ENCODE data around the gene C19orf67.
"Not testable (repeated sequence)": the region's sequence is repeated elsewhere in the genome, so short reads cannot be mapped to it uniquely, and the experiment has no call there.

The C19orf67 gene

DNA sequence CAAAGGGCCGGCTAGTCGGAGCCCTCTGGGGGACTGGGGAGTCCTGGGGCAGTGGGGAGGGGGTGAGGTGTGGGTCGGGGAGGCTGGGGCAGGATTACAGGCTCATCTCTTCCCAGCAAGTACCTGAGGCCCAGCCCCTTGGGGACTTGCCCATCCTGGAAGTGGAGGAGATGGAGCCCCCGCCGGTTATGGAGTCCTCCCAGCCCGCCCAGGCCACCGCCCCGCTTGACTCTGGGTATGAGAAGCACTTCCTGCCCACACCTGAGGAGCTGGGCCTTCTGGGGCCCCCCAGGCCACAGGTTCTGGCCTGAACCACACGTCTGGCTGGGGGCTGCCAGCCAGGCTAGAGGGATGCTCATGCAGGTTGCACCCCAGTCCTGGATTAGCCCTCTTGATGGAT lies 33.6 kb downstream of the C19orf67 start:
- no peak for DNase-seq (ENCODE audit: low read depth)
- no peak overlapping the region for H3K4me3 ChIP-seq (replicated peaks; ENCODE audit: low read depth, low read length)
- TF ChIP-seq, protein P1, sequence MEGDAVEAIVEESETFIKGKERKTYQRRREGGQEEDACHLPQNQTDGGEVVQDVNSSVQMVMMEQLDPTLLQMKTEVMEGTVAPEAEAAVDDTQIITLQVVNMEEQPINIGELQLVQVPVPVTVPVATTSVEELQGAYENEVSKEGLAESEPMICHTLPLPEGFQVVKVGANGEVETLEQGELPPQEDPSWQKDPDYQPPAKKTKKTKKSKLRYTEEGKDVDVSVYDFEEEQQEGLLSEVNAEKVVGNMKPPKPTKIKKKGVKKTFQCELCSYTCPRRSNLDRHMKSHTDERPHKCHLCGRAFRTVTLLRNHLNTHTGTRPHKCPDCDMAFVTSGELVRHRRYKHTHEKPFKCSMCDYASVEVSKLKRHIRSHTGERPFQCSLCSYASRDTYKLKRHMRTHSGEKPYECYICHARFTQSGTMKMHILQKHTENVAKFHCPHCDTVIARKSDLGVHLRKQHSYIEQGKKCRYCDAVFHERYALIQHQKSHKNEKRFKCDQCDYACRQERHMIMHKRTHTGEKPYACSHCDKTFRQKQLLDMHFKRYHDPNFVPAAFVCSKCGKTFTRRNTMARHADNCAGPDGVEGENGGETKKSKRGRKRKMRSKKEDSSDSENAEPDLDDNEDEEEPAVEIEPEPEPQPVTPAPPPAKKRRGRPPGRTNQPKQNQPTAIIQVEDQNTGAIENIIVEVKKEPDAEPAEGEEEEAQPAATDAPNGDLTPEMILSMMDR (IDR thresholded peaks at IDR 0.05; ENCODE audit: low read length, missing control alignments): no peak

GRCh38 chr19:14050961-14051360 lies 34.6 kb downstream of the C19orf67 start:
- not testable (repeated sequence) for DNase-seq (ENCODE audit: low read depth); H3K4me3 ChIP-seq (replicated peaks; ENCODE audit: low read depth, low read length)

DNA sequence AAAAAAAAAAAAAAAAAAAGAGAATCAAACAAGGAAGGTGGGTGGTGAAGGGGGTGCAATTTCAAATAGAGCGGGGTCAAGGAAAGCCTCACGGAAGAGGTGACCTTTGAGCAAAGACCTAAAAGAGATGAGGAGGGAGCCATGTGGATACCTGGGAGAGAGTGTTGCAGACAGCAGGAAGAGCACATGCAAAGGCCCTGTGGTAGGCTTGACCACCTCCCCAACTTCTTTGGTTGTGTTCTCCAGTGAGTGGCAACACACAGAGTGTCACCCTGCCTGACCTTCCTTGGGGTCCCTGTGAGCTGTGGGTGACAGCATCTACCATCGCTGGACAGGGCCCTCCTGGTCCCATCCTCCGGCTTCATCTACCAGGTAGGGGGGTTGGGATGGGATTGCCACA lies 35.1 kb downstream of the C19orf67 start:
- TF ChIP-seq, protein P1 (IDR thresholded peaks at IDR 0.05; ENCODE audit: low read length, missing control alignments): no peak
- H3K4me3 ChIP-seq (replicated peaks; ENCODE audit: low read depth, low read length): no peak overlapping the region
- DNase-seq (ENCODE audit: low read depth): no peak

- peak; percentile 27 for DNase-seq (ENCODE audit: low read depth)
- TF ChIP-seq, protein P1 (IDR thresholded peaks at IDR 0.05; ENCODE audit: low read length, missing control alignments): peak; percentile 89
- no peak overlapping the region for H3K4me3 ChIP-seq (replicated peaks; ENCODE audit: low read depth, low read length)
Observed at GRCh38 chr19:14048443-14049153, 37.0 kb downstream of the C19orf67 start.

DNA sequence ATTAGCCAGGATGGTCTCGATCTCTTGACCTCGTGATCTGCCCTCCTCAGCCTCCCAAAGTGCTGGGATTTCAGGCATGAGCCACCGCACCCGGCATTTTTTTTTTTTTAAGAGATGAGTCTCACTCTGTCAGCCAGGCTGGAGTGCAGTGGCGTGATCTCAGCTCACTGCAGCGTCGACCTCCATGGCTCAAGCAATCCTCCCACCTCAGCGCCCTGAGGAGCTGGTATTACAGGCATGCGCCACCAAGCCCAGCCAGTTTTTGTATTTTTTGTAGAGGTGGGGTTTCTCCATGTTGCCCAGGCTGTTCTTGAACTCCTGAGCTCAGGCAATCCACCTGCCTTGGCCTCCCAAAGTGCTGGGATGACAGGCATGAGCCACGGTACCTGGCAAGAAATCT lies 37.7 kb downstream of the C19orf67 start:
- not testable (repeated sequence) for DNase-seq (ENCODE audit: low read depth)

GRCh38 chr19:14042659-14043608 lies 42.6 kb downstream of the C19orf67 start:
- peak; percentile 88 for DNase-seq (ENCODE audit: low read depth)
- not testable (repeated sequence) for H3K4me3 ChIP-seq (replicated peaks; ENCODE audit: low read depth, low read length)
- TF ChIP-seq, protein P1 (IDR thresholded peaks at IDR 0.05; ENCODE audit: low read length, missing control alignments): peak; percentile 66

More for the DNA sequence above, 37.7 kb downstream of the C19orf67 start:
- not testable (repeated sequence) for H3K4me3 ChIP-seq (replicated peaks; ENCODE audit: low read depth, low read length)

GRCh38 chr19:14039181-14039580 lies 46.4 kb downstream of the C19orf67 start:
- DNase-seq (ENCODE audit: low read depth): no peak
- TF ChIP-seq, protein P1 (IDR thresholded peaks at IDR 0.05; ENCODE audit: low read length, missing control alignments): no peak
- H3K4me3 ChIP-seq (replicated peaks; ENCODE audit: low read depth, low read length): no peak overlapping the region

All from fibroblast of pulmonary artery (primary cell).